ENCODE measurements around the gene AMBRA1.

AMBRA1 gene

DNA sequence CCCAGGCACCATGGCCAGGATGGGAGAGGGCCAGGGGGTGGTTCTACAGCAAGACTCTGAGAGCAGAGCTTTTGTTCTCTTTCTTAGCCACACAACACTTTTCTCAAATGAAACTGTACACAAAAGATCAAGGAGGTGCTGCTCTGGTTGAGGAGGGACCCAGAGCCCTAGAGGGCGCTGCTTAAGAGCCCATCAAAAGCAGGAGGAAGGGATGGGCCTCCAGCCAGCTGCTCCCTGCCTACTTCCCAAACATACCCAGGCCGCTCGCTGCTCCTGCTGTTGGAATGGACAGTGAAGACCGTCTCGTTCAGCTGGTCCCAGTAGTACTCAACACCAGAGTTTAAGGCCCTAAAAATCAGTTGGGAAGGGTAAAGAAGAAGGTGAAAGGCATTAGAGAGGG is 183.8 kb downstream of the AMBRA1 start:
- H3K36me3 ChIP-seq (ENCODE audit: low read length): no peaks in the 10 kb centered on the region
- H3K9me2 ChIP-seq (replicated peaks; ENCODE audit: insufficient read depth, low read length): no peaks in the 10 kb centered on the region
- H3K27me3 ChIP-seq (ENCODE audit: low read length): no peaks in the 10 kb centered on the region
- H4K20me1 ChIP-seq (ENCODE audit: low read depth, low read length): no peaks in the 10 kb centered on the region
- no peaks in the 10 kb centered on the region for H3F3A ChIP-seq (ENCODE audit: insufficient read depth)
- H2AFZ ChIP-seq (ENCODE audit: low read depth, low read length, severe bottlenecking): no peak overlapping the region
- TF ChIP-seq CTCF (IDR thresholded peaks at IDR 0.05; ENCODE audit: insufficient read depth, low read length, poor library complexity, severe bottlenecking) (no peak), EZH2phosphoT487 (conservative IDR thresholded peaks at IDR 0.05; ENCODE audit: low read length) (no peak)
- H3K27ac ChIP-seq (ENCODE audit: low read depth, low read length): no peak overlapping the region
- H3K4me2 ChIP-seq (ENCODE audit: low read depth, low read length, poor library complexity, severe bottlenecking): no peak overlapping the region
- no peak overlapping the region for H3K4me3 ChIP-seq (ENCODE audit: insufficient read depth, low read length, poor library complexity, severe bottlenecking)
- no peak overlapping the region for H3K9ac ChIP-seq (ENCODE audit: low read length)
- no peaks in the 10 kb centered on the region for H3K9me3 ChIP-seq (ENCODE audit: insufficient read depth, low read length)
- H3K79me2 ChIP-seq (ENCODE audit: insufficient read depth, low read length): no peaks in the 10 kb centered on the region

GRCh38 chr11:46408407-46408986 is 185.3 kb downstream of the AMBRA1 start:
- H3K27me3 ChIP-seq (ENCODE audit: low read length): no peaks in the 10 kb centered on the region
- H3K4me3 ChIP-seq (ENCODE audit: insufficient read depth, low read length, poor library complexity, severe bottlenecking): no peak overlapping the region
- no peak overlapping the region for H3K9ac ChIP-seq (ENCODE audit: low read length)
- no peak overlapping the region for H2AFZ ChIP-seq (ENCODE audit: low read depth, low read length, severe bottlenecking)
- H3K9me3 ChIP-seq (ENCODE audit: insufficient read depth, low read length): no peaks in the 10 kb centered on the region
- H3K79me2 ChIP-seq (ENCODE audit: insufficient read depth, low read length): no peaks in the 10 kb centered on the region
- TF ChIP-seq EZH2phosphoT487 (conservative IDR thresholded peaks at IDR 0.05; ENCODE audit: low read length): no peak
- no peak for TF ChIP-seq CTCF (IDR thresholded peaks at IDR 0.05; ENCODE audit: insufficient read depth, low read length, poor library complexity, severe bottlenecking)
- no peaks in the 10 kb centered on the region for H3F3A ChIP-seq (ENCODE audit: insufficient read depth)
- no peaks in the 10 kb centered on the region for H4K20me1 ChIP-seq (ENCODE audit: low read depth, low read length)
- H3K9me2 ChIP-seq (replicated peaks; ENCODE audit: insufficient read depth, low read length): no peaks in the 10 kb centered on the region
- no peak overlapping the region for H3K4me2 ChIP-seq (ENCODE audit: low read depth, low read length, poor library complexity, severe bottlenecking)
- no peaks in the 10 kb centered on the region for H3K36me3 ChIP-seq (ENCODE audit: low read length)
- no peak overlapping the region for H3K27ac ChIP-seq (ENCODE audit: low read depth, low read length)

DNA sequence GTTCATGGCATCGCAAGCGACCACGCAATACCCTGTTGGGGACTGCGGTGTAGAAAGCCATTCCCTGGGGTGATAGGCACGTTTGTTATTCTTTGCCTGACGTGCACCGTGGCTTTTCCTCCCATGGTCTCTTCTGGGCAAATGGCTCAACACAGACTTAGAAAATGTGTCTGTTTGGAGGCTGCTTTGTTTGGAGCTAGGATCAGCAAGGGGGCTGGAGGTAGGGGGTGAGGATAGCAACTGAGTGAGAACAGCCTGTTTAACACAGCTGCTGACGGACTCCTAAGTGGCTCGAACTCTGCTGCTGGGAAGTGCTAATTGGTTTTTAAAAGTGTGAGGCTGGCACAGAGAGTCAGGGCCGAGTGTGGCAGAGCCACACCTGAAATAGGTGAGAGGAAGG is 186.2 kb downstream of the AMBRA1 start:
- Histone ChIP-seq H3K4me3 (ENCODE audit: insufficient read depth, low read length, poor library complexity, severe bottlenecking) (no peak overlapping the region), H2AFZ (ENCODE audit: low read depth, low read length, severe bottlenecking) (no peak overlapping the region), H3K9me2 (replicated peaks; ENCODE audit: insufficient read depth, low read length) (no peaks in the 10 kb centered on the region), H3K4me2 (ENCODE audit: low read depth, low read length, poor library complexity, severe bottlenecking) (no peak overlapping the region), H3K79me2 (ENCODE audit: insufficient read depth, low read length) (no peaks in the 10 kb centered on the region), H3F3A (ENCODE audit: insufficient read depth) (no peaks in the 10 kb centered on the region), H3K27ac (ENCODE audit: low read depth, low read length) (no peak overlapping the region), H4K20me1 (ENCODE audit: low read depth, low read length) (no peaks in the 10 kb centered on the region), H3K36me3 (ENCODE audit: low read length) (no peaks in the 10 kb centered on the region), H3K9ac (ENCODE audit: low read length) (no peak overlapping the region), H3K9me3 (ENCODE audit: insufficient read depth, low read length) (no peaks in the 10 kb centered on the region), H3K27me3 (ENCODE audit: low read length) (no peaks in the 10 kb centered on the region)
- TF ChIP-seq CTCF (IDR thresholded peaks at IDR 0.05; ENCODE audit: insufficient read depth, low read length, poor library complexity, severe bottlenecking) (no peak), EZH2phosphoT487 (conservative IDR thresholded peaks at IDR 0.05; ENCODE audit: low read length) (no peak)
